GM18867 (cell line): ENCODE data around the gene PTPRG.

ENCODE experiments used
- ATAC-seq: cut with Tn5 transposase; IDR thresholded peaks from one replicate; pipeline ENCODE4 v1.9.1; 2021; ENCODE audit warnings: mild to moderate bottlenecking, moderate library complexity; ENCODE audit not compliant: unreplicated experiment

PTPRG gene

GRCh38 chr3:61981060-61981459 lies 419.7 kb downstream of the PTPRG start:
- no peak for ATAC-seq

DNA sequence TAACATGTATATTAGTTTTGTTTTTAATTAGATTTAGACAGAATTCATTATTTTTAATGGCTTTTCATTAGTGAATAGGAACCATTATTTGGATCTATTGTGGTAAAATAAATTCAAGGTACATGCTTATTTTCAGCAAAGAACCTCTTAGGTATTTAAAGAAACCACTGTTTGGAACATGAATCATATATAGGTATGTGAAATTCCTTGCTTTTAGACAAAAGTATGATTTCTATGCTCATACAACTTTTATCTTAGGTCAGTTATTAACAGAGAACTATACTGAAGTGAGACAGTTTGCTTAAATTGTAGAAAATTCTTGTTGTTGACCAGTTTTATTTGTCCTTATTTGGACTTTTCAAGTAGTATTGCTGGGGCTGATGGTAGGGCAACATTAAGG lies 422.1 kb downstream of the PTPRG start:
- no peak for ATAC-seq

- no peak for ATAC-seq
Observed at GRCh38 chr3:61985020-61985419, 423.6 kb downstream of the PTPRG start.

DNA sequence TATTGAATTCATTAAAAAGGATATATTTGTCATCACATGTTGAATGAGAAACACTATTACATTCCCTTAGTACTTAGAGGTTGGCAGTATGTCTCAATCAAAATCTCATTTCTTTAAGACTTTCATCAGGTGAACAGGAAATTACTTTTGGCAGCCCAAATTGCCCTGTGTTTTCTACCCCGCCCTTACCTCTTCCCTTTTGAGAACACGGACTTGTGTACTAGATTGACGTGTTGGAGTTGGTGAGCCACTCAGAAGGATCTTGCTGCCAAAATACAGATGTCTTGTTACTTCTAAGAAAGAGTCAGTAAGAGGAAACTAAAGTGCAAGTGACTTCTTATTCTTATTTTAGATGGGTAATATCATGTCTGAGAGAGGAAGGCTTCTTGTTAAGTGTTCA lies 425.1 kb downstream of the PTPRG start:
- no peak for ATAC-seq

GRCh38 chr3:61989681-61990080 lies 428.3 kb downstream of the PTPRG start:
- no peak for ATAC-seq

DNA sequence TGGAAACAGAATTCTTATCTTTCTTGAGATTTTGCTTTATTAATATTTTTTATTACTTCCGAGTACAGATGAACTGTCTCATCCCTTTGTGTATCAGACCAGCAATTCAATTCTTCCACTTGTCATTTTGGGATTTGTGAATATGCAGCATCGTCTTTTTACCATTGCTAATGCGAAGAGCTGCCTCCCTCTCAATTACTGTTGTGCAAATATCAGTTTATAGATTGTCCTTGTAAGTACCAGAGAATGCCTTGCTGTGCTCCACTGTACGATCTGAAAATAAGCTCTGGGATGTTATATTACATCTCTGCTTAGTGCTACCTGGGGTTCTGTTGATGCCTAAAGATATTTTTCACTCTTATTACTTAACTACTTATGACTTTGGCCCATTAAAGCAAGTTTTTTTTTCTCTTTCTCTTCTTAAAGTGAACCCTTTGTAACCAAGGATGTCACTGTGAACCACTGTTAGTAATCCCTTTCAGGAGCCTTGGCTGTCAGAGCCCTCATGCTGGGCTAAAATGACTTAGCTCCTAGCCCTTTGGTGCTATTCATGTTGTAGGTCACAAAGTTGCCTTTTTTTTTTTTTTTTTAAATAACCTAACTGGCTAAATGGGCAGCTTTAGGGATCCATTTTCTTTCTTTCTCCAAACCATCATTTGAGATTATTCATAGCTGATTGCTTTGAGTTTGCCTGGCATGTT lies 429.1 kb downstream of the PTPRG start:
- no peak for ATAC-seq

- ATAC-seq: no peak
Observed at GRCh38 chr3:61991706-61992105, 430.3 kb downstream of the PTPRG start.

DNA sequence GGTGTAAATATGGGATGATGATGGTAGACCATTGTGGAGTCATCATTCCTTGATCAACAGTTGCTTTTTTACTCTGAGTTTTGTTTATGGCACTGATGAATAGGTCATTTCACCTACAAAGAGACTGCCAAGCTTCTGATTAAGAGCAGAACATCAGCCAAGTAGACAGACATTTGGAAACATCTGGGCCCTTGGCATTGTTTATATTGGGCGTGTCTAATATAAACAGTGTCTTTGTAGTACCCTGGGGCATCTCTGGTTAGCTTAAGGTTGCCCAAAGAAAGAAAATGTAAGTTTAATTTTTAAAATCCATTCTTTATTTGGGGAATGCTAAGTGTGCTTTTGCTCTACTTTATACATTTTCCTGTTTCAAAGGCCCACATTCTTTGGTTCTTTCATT lies 435.0 kb downstream of the PTPRG start:
- no peak for ATAC-seq

GRCh38 chr3:61997101-61997500 lies 435.7 kb downstream of the PTPRG start:
- ATAC-seq: no peak

DNA sequence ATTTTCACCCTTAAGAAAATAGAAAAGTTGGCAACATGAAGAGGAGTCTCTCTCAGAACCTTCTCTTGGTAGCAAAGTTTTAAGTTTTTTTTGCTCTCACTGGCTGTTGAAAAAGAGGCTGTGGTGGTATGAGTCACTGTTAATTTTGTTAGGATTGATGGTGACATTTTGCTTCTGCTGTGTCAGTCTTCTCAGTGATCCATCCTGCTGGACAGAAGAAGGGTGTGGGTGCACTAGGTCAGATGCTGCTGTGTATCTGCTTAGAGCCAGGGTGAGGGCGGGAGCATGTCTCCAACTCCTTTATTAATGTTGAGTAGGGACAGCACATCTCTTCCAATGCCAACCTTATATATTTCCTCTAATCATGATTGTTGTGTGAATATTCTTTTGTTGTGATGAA lies 442.5 kb downstream of the PTPRG start:
- ATAC-seq: no peak

- no peak for ATAC-seq
Observed at GRCh38 chr3:62007036-62007435, 445.7 kb downstream of the PTPRG start.

- no peak for ATAC-seq
Observed at GRCh38 chr3:62010989-62011388, 449.6 kb downstream of the PTPRG start.

- ATAC-seq: no peak
Observed at GRCh38 chr3:62011666-62012065, 450.3 kb downstream of the PTPRG start.

DNA sequence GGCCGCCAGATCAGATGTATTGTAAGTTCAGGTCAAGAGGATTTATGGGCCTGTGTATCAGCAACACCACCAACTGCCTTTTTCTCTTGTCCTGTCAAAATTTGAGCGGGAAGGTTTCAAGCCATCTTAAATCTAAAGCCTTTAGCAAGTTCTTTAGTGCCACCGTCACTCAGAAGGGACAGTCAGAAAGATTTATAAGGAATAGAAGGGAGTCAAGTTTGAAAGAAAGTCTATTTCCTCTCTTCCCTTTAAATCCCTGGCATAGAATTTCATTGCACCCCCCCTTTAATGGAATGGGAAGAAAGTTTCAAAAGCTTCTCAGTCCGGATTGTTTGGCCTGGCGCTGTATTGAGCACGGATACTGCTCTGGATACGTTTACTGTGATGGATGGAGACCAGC lies 452.6 kb downstream of the PTPRG start:
- no peak for ATAC-seq

GRCh38 chr3:62015111-62015510 lies 453.7 kb downstream of the PTPRG start:
- ATAC-seq: no peak

DNA sequence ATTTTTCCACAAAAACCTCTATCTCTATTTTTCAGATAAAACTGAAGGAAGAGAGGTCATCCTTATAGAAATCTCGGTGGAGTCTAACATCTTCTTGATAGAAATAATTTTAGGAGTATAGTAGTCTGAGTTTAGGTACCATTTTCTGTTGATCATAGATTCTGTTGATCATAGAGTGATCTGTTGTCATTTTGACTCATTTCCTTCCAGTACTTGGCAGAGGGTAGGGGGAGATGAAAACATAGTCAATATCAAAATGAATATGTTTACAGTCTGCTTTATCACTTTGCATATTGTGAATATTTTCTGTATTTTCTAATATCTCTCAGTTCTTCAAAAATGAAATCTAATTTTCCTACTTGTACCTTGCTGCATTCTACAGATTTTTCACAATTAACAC lies 458.5 kb downstream of the PTPRG start:
- ATAC-seq: no peak

- no peak for ATAC-seq
Observed at GRCh38 chr3:62020706-62021105, 459.3 kb downstream of the PTPRG start.

DNA sequence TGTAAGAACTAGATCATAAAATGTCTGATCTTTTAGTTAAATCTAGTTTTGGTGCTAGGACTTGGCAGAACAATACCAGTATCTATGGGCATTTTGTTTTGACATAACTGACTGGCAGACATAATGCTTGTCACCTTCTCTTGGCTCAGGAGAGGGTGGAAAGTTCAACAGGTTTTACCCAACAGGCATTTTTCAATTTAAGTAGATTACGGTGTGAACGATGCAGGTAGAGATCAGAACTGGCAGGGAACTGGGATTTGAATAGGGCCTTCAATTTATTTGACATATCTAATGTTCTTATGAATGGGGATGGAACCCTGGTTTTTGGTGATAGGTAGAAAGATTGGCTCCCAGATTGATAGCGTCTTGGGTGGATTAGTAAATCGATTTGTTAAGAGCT lies 460.9 kb downstream of the PTPRG start:
- no peak for ATAC-seq

DNA sequence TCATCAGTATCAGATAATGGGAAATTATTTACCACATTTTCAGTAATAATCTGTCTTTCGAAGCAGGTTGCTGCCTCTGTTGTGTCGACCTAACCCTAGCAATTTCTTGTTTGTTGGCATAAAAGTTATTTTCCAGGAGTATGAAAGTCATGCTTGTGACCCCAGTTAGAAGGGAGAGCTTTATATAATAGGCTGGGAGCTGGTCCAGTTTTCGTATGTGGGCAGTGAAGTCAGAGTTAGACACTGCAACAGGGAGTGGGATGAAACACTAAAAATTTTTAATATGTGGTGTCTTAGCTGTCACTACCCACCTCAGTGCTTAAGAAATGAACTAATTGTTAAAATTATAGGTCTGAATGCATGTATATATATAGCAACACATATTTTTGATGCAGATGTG lies 463.5 kb downstream of the PTPRG start:
- no peak for ATAC-seq

DNA sequence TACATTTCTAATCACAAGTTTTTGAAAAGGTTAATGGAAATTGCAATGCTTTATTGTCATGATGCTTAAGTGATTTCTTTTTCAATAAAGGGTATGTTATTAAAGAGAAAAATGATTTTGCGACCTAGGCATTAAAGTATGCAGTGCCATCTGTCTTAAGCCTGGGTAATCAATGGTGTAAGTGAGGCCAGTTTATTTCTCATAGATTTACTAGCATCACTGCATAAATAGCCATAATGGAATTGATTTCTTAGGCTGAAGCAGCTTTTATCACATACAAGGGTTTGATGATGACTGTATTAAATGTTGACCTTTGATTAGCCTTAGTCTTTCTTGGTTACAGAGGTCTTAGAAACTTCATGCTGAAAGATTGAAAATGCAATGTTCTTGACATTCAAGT lies 464.5 kb downstream of the PTPRG start:
- ATAC-seq: no peak

GRCh38 chr3:62027241-62027640 lies 465.9 kb downstream of the PTPRG start:
- ATAC-seq: no peak

GRCh38 chr3:62027796-62028195 lies 466.4 kb downstream of the PTPRG start:
- ATAC-seq: no peak

DNA sequence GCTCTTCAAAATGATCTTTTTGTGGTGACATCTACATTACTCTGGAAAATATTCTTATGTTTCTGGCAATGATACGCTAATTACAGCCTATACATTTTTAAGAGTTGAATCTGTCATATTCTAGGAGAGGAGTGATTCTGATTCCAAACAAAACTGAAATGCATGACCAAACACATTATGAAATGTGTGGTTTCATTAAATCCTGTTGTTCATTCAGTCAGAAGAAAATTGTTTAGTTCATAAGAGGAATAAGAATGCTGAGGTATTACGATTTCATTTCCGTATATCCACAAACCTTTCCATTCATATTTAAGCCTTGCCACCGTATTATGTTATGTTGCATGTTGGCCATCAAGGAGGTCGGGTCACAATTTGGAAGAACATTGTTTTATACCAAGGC lies 466.9 kb downstream of the PTPRG start:
- no peak for ATAC-seq
